GM21786 (cell line): Measurements from ENCODE around the gene RERG.

Experiments used
- ATAC-seq: cut with Tn5 transposase; IDR thresholded peaks from one replicate; pipeline ENCODE4 v1.9.1; 2021; ENCODE audit not compliant: unreplicated experiment

The RERG gene

DNA sequence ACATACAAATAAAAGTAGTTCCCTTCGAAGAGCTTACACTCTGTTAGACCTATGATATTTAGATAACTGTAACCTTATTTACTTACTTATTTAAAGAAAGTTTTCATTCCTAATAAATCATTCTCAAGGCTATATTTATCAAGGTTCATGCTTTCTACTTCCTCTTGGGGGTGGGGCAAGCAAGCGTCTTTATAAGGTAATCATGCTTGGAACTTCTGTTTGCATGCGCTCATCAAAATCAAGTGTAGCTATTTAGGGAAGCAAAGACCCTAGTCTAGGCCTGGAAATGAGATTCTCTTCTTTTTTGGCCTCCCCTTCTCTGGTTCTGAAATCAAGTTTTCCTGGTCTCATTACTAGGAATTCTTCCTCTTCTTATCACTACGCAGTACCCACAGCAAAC lies 766 bp downstream of the RERG start:
- ATAC-seq: no peak

DNA sequence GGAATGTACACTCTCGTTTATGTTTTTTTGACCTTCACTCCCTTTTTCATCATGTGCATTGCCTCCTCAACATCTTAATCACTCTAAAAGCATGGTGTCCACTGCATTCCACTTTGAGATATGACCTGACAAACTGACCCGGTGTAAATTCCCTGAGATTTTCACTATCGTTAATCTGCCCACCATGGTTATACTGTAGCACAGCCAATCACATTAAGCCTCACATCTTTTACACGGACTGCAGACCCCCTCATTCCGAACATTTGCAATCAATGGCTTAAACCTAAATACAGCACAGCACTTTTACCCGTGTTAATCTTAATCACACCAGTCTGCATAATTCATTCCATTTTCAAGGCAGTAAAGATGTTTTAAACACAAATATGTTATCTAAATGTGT lies 2.4 kb downstream of the RERG start:
- ATAC-seq: no peak

DNA sequence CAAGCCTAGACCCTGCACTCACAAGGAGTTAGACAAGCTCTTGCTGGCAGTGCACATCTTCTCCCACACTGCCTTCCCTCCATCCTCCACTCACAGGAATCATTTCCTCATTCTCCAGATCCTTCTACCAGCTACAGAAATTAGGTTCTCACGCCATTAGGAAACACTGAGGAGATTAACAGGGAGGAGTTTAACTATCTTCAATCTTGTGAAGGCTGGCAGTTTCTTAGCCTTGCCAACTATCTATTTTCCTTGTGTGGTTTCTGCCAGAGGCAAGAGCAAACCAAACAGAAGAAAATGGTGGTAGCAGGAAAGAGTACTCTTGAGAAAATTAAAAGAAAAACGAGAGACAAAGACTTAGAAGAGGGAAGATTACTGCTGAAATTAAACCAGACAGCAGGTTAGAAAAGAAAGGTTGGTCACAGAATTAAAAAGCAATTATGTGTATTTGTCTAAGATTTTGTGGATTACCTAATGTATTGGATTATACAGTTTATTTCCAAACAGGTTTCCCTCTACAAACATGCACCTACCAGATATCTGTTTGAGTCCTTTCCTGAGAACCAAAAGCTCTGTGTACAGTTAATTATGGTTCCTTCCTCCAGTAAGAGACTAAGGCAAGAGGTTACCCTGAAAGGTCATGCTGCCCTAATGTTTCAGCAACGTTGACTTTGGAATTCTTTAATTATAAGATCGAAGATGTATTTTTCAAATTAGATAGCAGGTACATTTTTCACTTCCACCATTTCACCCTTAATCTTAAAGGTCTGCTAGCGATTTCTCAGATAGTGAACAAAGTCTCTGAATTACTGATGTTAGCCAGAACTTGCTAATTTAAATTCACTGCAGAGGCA lies 5.0 kb downstream of the RERG start:
- no peak for ATAC-seq

DNA sequence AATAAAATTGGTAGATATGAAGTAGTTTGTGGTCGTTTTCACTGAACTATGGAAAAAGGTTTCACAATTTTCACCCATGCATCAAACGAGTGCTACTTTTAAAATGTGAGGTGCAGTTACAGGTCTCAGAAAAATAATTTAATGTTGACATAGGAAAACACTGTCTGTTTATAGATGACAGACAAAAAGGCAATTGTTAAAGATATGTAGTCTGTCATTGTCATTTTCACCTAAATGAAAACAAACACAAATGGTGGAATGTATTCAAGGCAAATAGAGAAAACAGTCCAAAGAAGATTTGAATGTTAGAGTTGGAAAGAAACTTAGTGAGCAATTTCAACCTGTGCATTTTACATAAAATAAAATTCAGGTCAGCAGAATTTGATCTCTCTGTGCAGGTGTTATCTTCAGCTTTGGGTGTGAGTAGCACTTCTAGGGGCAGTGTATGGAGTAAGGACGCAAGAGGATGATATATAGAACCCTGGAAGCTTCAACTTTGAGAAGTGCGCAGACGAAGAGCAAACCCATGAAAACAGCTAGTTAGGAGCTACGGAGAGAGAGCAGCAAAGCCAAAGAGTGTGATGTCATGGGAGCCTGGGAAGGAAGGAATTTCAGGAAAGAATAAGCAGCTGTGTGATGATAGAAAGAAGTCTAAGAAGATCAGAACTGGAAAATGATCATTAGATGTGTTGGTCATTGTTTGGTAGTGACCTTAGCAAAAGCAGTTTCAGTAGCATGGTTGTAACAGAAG lies 6.2 kb downstream of the RERG start:
- ATAC-seq: no peak

DNA sequence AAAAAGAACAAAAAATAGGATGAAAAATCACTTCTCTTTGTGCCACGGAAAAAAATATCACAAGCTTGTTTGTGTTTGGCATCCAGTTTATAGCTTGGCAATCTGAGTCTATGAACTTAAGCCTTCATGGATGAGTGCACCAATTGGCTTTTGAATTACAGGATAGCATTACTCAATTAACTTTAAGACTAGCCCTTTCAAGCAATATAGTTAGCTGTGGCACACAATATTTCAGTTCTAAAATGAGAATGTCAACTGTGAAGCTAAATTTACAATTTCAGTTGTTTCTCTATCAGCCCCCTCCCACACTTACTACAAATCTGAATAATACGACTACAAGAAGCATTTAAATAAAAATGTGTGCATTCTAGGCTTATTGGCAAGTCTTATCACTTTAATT lies 8.3 kb downstream of the RERG start:
- ATAC-seq: no peak

DNA sequence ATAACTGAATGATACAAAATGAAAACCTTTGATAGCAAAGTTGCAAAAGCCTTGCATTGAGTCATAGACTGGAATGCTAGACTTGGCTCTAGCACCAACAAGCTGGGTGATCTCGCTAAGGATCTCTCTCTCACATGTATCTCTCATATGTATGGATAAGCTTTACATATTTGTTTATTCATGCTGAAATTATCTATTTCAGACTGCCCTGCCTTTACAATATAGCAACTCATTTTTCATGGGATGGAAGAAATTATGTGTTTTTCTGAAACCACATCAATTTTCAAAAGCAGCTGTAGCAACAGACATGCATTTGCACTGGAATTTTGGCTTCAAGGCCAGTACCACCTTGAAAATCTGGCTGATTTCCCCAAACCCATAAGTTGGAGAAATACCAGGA lies 11.4 kb downstream of the RERG start:
- ATAC-seq: no peak

DNA sequence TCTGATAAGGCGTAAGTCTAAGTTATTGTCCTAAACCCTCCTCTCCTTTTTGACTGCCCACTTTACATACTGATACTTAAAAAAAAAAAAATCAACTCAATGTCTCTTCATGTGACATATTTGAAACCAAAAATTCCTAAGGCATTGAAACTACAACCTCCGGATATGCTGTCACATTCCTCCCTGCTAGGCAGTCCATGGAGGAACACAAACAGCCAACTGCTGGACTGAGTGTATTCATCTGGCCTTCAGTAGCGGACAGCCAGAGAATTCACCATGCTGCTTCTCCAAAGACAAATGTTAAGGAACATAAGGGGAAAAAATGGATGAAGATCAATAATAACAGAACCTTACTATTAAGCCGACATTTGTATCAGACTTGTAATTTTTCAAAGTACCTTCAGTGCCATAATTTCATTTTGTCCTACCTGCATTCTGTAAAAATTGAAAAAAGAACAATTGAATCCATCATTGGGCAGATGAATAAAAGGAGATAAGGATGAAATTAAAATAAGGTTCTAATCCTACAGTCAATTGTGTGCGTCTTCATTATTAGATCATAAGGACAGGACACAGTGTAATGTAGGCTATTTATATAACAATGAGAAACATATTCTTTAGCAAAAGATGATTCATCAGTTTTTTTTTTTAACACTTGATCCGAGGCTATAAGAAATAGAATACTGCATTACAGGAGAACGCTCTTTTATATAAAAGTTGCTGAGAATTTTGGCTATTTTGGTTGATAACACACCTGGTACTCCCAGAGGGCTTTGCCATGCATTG lies 12.2 kb downstream of the RERG start:
- ATAC-seq: no peak

DNA sequence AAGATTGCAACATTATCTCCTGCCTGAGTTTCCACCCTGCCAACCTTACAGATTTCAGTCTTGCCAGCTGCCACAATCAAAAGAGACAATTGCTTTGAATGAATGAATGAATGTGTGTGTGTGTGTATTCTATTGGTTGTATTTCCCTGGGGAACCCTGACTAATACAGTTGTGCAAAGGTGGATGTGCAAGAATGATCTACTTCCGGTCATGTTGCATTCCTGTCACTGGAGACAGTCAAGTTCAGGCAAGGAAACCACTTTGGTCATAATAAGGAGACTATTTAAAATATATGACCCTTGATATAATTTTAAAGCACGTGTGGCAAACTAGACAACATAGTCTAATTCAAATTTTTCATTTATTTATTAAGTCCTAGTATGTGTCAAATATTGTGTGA lies 13.1 kb downstream of the RERG start:
- no peak for ATAC-seq

DNA sequence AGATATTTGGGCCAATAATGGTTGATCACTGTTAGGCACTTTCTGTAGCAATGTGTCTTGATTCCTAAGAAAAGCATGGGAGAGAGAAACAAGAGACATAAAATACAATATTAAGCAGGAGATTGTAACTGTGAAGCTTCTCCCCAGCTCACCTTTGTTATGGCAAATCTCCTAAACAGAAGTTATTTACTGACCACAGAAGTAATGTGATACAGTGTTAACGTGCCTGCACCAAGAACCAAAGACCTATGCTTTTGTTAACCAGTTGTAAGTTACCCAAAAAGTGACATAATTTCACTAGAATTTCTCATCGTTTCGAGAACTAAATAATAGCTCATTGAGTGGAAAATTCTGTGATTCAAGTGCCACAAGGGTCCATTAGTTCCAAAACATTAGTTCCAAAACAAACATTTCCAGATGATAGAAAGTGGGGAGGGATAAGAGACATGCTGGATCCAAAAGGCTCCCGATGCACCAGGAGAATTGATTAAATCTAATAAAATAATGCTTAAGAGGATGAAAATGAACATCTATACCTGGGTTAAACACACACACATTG lies 14.3 kb downstream of the RERG start:
- no peak for ATAC-seq

DNA sequence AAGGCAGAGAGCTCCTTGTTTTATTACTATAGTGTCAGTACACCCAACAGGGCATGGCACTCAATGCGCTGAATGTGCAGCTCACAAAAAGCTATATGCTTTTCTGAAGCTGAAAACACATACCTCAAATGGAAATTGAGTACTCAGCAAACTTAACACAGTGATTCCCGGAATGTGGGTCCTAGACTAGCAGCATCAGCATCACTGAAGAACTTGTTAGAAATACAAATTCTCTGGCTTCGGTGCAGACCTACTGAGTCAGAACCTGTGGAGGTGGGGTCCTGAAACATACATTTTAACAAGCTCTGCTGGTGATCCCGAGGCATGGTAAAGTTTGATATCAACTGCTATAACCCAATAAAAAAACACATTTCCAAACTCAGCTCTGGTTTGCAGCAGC lies 14.9 kb downstream of the RERG start:
- no peak for ATAC-seq

DNA sequence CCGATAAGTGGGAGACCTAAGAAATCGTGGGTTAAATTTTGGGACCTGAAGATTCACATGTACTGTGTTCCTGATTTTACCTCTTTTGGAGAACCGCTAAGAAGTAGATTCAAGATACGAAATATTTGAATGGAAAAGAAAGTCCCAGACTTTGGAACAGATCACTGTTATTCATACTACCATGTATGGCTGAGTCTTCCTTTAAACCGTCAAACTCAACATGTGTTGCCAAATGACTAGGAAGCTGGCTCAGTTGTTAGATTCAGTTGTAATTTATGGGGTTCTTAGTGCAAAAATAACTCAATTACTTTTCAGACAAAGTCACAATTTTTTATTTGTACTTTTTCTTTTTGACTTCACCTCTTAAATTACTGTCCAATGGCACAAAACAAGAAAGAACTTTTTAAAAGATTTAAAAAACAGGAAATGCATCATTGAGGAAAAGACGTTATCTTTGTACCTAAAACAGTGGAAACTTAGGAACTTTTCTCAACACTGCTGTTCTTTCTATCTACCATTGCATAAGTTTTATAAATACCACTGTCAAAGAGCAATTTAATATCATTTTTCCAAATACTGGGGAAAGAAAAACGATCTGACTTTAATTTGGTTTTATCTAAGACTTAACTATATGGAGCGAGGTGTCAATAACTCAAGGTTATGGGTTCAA lies 15.7 kb downstream of the RERG start:
- ATAC-seq: no peak

DNA sequence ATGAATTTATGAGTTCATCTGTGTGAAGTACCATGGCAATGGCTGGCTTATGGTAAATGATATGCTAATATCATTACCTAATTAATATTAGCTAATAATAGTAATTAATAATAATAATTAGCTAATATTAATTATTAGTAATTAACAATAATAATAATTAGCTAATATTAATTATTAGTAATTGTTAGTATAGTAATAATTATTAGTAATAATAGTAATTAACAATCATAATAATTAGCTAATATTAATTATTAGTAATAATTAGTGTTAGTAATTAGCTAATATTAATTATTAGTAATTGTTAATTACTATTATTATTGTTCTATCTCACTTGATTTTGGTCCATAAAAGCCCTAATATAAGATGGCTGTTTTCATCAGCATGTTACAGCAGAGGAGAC lies 19.8 kb downstream of the RERG start:
- ATAC-seq: no peak

DNA sequence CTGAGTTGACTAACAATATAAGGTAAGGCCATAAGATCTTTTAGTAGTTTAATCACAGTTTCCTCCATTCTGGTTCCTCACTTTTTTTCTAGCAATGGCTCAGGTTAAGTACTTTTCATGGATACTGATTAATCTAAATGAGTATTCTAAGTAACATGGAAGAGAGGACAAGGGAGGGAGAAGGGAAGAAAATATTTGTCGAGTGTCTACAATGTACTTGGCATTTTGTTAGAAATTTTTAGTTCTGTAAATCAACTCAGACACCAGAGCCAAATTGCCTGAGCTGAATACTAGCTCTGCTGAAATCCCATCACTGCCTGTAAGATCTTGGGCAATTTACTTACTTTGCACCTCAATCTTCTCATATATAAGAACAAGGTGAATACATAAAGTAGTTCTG lies 20.2 kb downstream of the RERG start:
- no peak for ATAC-seq

DNA sequence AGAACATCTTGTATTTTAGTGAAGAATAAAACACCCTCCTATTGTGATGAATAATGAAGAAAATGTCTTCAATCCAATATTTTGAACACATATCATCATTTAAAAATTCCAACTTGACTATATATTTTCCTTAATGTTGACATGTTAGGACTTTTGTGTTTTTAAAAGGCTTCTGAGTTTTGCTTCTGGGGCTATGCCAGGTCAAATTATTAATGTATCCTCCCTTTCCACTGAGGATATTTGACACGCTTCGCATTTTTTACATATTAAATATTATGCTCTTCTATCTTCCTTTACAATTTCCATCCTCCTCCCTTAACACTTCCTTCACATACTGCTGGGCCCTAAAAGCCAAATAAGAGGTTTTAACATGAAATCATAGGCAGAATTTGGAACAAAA lies 20.6 kb downstream of the RERG start:
- no peak for ATAC-seq

DNA sequence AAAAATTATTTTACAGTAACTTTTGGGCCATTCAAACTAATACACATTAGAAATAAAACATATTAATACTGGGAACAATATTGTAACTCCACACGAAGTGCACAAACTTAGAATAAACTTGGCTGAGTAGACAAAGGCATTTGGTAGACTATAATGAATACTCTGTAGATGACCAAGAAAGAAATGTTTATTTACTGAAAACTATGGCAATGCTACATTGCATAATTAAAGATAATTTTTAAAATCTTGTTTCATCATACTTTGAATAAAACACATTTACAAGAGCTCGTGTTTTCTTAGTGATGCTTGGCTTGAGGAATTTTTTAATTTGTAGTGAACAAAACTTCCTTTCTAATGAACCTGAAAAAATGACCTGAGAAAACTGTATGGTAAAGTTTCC lies 21.3 kb downstream of the RERG start:
- ATAC-seq: no peak

DNA sequence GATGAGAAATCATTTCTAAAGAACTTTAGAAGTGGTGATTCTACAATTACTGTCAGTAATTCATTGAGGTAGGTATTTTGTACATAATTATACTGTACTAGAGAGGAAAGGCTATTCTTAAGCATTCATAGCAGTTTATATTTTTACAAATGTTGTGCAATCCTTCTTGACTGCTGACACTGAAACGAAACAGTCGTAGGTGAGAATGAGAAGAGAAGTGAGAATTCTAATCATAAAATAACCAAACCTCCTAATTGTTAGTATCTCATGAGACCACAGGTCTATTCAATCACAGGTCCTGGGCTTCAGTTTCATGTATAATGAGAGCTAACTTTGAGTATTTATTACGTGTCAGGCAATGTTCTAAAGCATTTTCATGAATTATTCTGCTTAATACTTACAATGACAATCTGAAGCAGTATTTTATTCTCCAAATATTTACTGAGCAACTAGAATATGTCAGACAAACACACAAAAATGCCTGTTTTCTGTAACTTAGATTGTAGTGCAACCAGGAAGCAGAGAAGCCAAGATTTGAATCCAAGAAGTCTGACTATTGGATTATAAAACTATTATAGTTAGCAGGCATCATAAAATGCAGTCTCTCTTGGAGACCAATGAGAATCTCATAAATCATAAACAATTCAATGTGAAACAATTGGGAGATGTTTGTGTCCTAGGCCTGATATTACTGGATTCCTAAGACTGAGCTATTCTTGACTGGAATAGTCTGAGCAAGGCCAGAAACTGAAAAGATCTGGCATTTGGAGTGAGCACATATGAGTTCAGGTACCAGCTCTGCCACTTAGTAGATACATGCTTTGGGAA lies 24.3 kb downstream of the RERG start:
- ATAC-seq: no peak

DNA sequence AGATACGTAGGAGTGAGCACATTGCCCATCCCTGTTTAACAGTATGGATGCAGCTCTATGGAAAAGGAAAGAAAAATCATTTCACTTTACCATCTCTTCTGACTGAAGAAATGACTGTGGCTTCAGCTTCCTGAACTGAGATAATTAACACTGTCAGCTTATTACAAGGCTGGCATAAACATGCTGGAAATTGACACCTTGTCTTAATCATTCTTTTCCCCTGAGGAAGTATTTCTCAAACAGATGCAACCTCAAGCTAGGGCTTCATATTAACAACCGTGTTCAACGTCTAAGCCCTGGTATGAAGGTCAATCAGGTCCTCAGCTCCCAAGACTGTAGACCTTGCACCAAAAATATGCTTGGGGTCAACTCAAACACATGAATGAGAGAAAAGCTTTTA lies 25.0 kb downstream of the RERG start:
- ATAC-seq: no peak

DNA sequence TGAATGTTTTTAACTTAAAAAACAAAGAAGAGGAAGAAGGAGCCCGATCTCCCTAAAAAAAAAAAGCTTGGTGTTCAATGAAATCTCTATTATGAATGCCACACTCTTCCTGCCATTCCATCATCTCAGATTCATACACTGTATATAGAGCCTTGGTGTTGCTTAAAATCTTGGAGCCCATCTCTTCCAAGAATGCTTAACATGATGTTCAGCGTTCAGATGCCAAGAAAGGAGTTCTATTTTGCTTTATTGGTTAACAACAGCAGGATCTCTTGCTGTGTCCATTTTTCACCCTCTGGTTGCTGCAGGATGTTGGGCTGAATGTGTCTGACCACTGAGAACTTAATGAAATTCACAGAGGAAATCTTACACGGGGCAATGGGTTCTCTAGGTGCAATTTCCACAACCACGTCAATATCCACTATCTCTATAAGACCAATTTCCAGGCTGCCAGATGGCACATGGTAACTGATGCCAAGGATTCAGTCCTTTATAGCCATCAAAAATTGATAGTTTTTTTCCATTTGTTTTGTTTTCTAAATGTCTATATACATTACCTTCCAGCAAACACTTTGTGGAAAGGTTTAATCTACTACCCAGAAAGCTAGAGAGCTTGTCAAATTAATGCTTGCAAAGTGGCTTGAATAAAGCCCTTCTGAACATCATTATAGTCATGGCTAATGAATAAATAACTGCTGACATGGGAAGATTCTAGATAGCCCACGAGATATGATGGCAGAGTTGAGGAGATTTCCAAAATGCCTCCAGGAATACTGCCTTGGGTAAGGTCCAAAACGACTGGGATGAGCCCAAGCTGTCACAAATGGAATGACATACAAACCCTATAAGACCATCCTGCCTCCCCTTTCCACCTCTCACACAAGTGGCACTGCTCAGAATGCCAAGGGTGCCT lies 26.5 kb downstream of the RERG start:
- ATAC-seq: no peak

DNA sequence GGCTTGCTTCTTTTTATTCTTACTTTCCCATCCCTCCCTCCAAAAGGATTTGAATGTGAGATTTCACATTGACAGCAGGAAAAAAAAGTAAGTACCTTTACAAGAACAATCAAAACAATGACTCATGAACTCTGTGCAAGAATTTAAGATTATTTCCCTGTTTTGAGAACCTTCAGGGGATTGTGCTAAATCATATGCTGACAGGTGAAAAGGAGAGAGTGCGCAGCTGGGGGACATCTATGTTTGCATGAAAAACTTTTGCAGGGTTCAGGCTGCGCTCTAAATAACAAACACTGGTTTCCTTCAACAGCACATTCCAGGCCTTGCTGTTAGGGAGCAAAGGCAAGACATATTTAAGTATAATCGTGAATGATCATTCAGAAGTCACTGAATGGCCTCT lies 27.3 kb downstream of the RERG start:
- ATAC-seq: no peak
